NCI-H526 (cell line): ENCODE measurements around the gene OBI1.
A peak's percentile ranks its signal among the peaks of the same experiment; 100 is the strongest.
"Not testable (repeated sequence)": the region's sequence is repeated elsewhere in the genome, so short reads cannot be mapped to it uniquely, and the experiment has no call there.

Experiments
- DNase-seq, 2 experiments: peaks; one replicate each; lab custom pipeline; 2025; lab: John Stamatoyannopoulos, UW

OBI1 gene

DNA sequence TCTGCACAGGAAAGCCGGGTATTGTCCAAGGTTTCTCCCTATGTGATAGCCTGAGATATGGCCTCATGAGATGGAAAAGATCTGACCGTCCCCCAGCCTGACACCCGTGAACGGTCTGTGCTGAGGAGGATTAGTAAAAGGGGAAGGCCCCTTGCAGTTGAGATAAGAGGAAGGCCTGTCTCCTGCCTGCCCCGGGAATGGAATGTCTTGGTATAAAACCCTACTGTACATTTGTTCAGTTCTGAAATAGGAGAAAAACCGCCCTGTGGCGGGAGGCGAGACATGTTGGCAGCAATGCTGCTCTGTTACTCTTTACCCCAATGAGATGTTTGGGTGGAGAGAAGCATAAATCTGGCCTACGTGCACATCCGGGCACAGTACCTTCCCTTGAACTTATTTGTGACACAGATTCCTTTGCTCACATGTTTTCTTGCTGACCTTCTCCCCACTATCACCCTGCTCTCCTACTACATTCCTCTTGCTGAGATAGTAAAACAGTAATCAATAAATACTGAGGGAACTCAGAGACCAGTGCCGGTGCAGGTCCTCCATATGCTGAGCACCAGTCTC is 11.8 kb downstream of the OBI1 start:
- DNase-seq: not testable (repeated sequence)

GRCh38 chr13:78638216-78638615 is 20.7 kb downstream of the OBI1 start:
- DNase-seq: no peak

GRCh38 chr13:78636495-78636894 is 22.5 kb downstream of the OBI1 start:
- DNase-seq: no peak

DNA sequence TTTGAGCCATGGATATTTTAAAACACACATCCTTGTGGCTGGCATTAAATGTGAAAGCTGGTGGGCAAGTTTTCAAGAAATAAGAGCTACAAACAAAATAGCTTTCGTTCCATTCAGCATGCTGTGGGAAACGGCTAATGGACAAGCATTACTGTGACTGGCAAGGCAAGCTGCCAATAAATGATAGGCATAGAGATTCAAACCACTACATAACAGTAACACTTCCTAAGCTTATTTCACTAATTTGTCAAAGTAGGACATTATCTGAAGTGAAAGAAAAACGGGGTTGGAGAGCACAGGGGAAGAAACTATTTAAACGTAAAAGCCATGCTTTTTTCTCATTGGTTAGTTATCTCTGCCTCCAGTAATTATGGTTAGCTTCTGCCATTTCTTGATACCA is 26.0 kb downstream of the OBI1 start:
- no peak for DNase-seq

- DNase-seq: no peak
These were observed 27.9 kb downstream of the OBI1 start for GRCh38 chr13:78631077-78631476.

DNA sequence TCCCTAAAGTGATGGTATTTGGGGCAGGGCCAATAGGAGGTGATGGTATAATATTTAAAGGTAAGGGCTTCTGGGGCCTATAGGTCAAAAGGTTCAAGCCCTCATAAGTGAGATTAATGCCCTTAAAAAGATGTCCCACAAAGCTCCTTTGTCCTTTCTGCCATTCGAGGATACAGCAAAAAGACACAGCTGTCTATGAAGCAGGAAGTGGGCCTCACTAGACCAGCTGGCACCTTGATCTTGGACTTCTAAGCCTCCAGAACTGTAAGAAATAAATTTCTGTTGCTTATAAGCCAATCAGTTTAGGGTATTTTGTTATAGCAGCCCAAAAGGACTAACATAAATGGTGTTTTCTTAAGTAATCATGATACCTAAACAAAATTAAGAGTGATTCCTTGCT is 28.4 kb downstream of the OBI1 start:
- no peak for DNase-seq

GRCh38 chr13:78625384-78625783 is 33.6 kb downstream of the OBI1 start:
- no peak for DNase-seq

GRCh38 chr13:78623132-78623531 is 35.8 kb downstream of the OBI1 start:
- DNase-seq: no peak

- DNase-seq: no peak
These were observed 38.0 kb downstream of the OBI1 start for GRCh38 chr13:78620936-78621470.

DNA sequence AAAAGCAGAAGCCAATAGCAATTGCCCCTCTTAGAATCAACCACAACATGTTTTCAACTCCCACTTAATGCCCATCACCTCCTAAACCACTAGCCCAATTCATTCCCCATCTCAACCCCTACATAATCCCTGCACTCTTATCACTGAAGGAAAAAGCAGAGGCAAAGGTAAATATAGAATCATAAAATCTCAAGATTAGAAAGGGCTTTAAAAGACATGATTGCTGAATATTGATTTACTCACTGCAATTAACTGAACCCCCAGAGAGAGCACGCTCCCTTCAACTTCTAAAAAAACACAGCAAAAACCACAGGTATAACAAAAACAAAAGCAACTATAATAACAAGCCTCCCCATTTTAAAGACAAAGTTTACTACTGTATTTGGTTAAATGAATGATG is 40.5 kb downstream of the OBI1 start:
- DNase-seq: no peak

DNA sequence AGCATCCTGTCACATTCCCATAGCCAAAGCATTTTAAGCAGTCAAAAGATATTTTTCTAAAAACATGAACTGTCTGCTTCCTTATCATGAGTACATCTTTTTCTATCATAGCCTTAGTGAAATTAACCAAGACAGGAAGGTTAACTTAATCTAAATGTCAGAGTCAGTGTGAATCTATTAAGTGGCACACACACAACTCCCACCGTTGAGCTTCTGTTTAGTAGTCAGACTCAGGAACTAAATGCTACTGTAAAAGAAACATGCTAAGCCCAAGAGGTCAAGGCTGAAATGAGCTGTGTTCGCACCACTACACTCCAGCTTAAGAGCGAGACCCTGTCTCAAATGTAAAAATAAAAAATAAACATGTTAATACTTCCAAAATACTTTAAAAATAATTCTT is 47.9 kb downstream of the OBI1 start:
- DNase-seq: no peak

GRCh38 chr13:78610381-78610883 is 48.5 kb downstream of the OBI1 start:
- peak; percentile 40 to 44 for DNase-seq

- peak; percentile 32 to 85 for DNase-seq
These were observed 49.3 kb downstream of the OBI1 start for GRCh38 chr13:78609464-78610205.

GRCh38 chr13:78608688-78609463 is 50.1 kb downstream of the OBI1 start:
- DNase-seq: peak in 1 of 2 experiments; percentile 66

GRCh38 chr13:78608252-78608687 is 50.7 kb downstream of the OBI1 start:
- no peak for DNase-seq

DNA sequence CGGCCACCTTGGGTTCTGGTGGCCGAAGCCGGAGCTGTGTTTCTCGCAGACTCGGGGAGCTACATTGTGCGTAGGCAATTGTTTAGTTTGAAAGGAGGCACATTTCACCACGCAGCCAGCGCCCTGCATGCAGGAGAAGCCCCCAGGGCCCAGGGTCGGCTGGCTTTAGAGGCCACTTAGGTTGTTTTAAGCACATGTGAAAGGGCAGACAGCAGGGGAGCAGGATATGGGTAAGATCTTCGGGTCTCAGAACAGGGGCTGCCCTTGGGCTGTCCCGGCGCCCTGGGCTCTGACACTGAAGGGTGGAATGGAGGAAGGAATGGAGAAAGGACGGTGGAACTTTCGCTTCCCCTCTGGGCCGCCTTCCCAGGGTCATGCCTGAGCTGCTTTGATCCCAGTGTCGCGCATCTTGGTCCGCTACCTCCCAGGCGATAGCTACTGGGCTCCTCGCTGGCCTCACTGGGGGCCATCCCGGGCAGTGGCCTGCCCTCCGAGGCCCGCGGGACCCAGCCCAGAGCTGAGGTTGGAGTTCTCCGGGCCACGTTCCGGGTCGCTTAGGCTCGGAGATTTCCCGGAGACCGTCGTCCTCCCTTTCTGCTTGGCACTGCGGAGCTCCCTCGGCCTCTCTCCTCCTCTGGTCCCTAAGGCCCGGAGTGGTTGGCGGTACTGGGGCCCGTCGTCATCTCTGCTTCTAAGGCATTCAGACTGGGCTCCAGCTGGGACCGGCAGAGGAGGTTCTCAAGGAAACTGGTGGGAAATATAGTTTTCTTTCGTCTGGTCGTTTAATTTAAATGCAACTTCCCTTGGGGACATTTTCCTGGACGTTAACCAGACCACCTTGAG is 51.3 kb downstream of the OBI1 start:
- DNase-seq: no peak

- DNase-seq: no peak
These were observed 52.2 kb downstream of the OBI1 start for GRCh38 chr13:78606471-78607408.

GRCh38 chr13:78604782-78605611 is 54.0 kb downstream of the OBI1 start:
- peak; percentile 75 to 90 for DNase-seq

DNA sequence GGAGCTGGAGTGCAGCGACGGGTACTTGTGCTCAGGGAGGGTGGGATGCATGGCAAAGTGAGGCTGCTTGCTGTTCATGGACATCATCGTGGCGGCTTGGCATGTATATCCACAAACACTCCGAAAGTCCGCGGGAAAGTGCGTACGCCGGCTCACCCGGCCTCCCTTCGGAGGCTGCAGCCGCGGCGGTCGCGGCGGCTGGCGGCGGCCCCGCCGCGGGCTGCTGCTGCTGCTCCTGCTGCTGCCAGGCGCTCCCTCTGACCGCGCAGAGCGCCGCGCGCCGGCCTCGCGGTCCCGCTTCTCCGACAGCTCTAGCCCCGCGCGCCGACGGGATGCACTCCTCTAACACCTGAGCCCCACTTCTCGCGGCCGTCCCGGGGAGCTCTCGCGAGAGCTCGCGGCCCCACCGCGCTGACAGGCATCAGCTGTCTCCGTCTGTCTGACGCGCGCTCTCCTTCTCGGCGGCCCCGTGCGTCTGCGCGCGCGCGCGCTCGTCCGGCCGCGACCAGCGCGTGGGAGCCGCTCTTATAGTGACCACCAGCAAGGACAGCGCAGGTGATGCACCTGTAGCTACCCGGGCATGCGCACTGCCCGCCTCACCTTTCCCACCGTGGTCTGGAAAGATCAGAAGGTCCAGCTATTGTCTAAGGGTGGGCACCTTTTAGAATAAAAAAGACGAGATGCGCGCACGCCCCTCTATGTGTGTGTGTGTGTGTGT is 55.6 kb downstream of the OBI1 start, which contains the start of gene POU4F1:
TSS of gene POU4F1 (minus strand) at position 313 of the 718 bp plus-strand sequence. CDS start at position 87, 226 bp downstream.
- peak; percentile 94 to 99 for DNase-seq
